Measurements from ENCODE around the gene L3HYPDH. TPM values are rescaled to one million over a fixed set of nuclear protein-coding genes. Genes with fewer than 3 reads are reported as not detected.

The L3HYPDH gene
- total and polyA plus RNA-seq, 2 of the 13 experiments (the other 11 are each of a cell fraction or from before 2014, with no cell fraction given), result 30.5 to 36.6 TPM

Other genes with a start within 250 kb of the L3HYPDH start
- gene GPR135, start 19.0 kb downstream of the L3HYPDH start, total RNA-seq (2016; rRNA removed; fragmentation: Illumina TruSeq; extraction: Trizol), result 0.62 and 1.3 TPM in 2 replicates
- 0.46 and 0.52 TPM in 2 replicates for gene GPR135, start 19.0 kb downstream of the L3HYPDH start, polyA plus RNA-seq (2011; rRNA removed)
- 41.6 and 56.4 TPM in 2 replicates for gene JKAMP, start 109 bp upstream of the L3HYPDH start, total RNA-seq (2016; rRNA removed; fragmentation: Illumina TruSeq; extraction: Trizol)
- 93.0 and 135 TPM in 2 replicates for gene JKAMP, start 109 bp upstream of the L3HYPDH start, polyA plus RNA-seq (2011; rRNA removed)
- not detected in 2 replicates for gene CCDC175, start 92.4 kb upstream of the L3HYPDH start, total RNA-seq (2016; rRNA removed; fragmentation: Illumina TruSeq; extraction: Trizol)
- not detected in 2 replicates for gene CCDC175, start 92.4 kb upstream of the L3HYPDH start, polyA plus RNA-seq (2011; rRNA removed)